H9 (cell line): ENCODE measurements around the gene ARPC4. TPM values are rescaled to one million over a fixed set of nuclear protein-coding genes. Genes with fewer than 3 reads are reported as not detected.

Experiments used
- DNase-seq: peaks from one replicate; pipeline ENCODE4 v3.0.0-alpha.2; 2017
- H2AFZ ChIP-seq: one replicate; pipeline ENCODE4 v1.6.1; 2013; ENCODE audit warnings: mild to moderate bottlenecking, low read length, control low read depth, moderate library complexity
- H2AK5ac ChIP-seq: 2 replicates; pipeline ENCODE4 v1.6.1; 2013; ENCODE audit warnings: low read length, control low read depth, mixed read lengths; ENCODE audit not compliant: insufficient read length
- H2BK120ac ChIP-seq: one replicate; pipeline ENCODE4 v1.6.1; 2013; ENCODE audit warnings: low read depth, mild to moderate bottlenecking, low read length, control low read depth, inconsistent platforms; ENCODE audit not compliant: poor library complexity, severe bottlenecking
- H2BK12ac ChIP-seq: 2 replicates; pipeline ENCODE4 v1.6.1; 2013; ENCODE audit warnings: low read length, control low read depth, mixed read lengths, low read depth; ENCODE audit not compliant: insufficient read length
- H2BK15ac ChIP-seq: 2 replicates; pipeline ENCODE4 v1.6.1; 2013; ENCODE audit warnings: low read depth, low read length, control low read depth
- H2BK20ac ChIP-seq: one replicate; pipeline ENCODE4 v1.6.1; 2013; ENCODE audit warnings: low read depth, mild to moderate bottlenecking, low read length, control low read depth, inconsistent platforms; ENCODE audit not compliant: poor library complexity, severe bottlenecking
- H2BK5ac ChIP-seq: 2 replicates; pipeline ENCODE4 v1.6.1; 2013; ENCODE audit warnings: low read length, control low read depth, mixed read lengths; ENCODE audit not compliant: insufficient read length
- H3K14ac ChIP-seq: 2 replicates; pipeline ENCODE4 v1.6.1; 2013; ENCODE audit warnings: low read length, control low read depth; ENCODE audit not compliant: insufficient read depth
- H3K18ac ChIP-seq: 2 replicates; pipeline ENCODE4 v1.6.1; 2013; ENCODE audit warnings: low read depth, mild to moderate bottlenecking, mixed read lengths, low read length, control low read depth; ENCODE audit not compliant: insufficient read length
- H3K23ac ChIP-seq: 2 replicates; pipeline ENCODE4 v1.6.1; 2013; ENCODE audit warnings: low read length, control low read depth, mixed read lengths, low read depth; ENCODE audit not compliant: insufficient read length
- H3K23me2 ChIP-seq: 2 replicates; pipeline ENCODE4 v1.6.1; 2013; ENCODE audit warnings: low read depth, mild to moderate bottlenecking, mixed read lengths, low read length, control low read depth; ENCODE audit not compliant: insufficient read length, poor library complexity, severe bottlenecking
- H3K27ac ChIP-seq: 2 replicates; pipeline ENCODE4 v1.5.1; 2013; ENCODE audit warnings: low read length, control low read depth, mixed read lengths, low read depth; ENCODE audit not compliant: insufficient read length
- H3K27me3 ChIP-seq: 2 replicates; pipeline ENCODE4 v1.6.1; 2013; ENCODE audit warnings: low read length, control low read depth, inconsistent platforms; ENCODE audit not compliant: insufficient read depth
- H3K4ac ChIP-seq: 2 replicates; pipeline ENCODE4 v1.6.1; 2013; ENCODE audit warnings: low read depth, mild to moderate bottlenecking, control low read depth, inconsistent platforms, low read length, moderate library complexity
- H3K4me1 ChIP-seq: 2 replicates; pipeline ENCODE4 v1.6.1; 2013; ENCODE audit warnings: low read length, control low read depth, inconsistent platforms; ENCODE audit not compliant: insufficient read depth
- H3K4me2 ChIP-seq: 2 replicates; pipeline ENCODE4 v1.6.1; 2013; ENCODE audit warnings: low read length, control low read depth, mixed read lengths; ENCODE audit not compliant: insufficient read length, insufficient read depth
- H3K56ac ChIP-seq: 2 replicates; pipeline ENCODE4 v1.6.1; 2013; ENCODE audit warnings: low read depth, mild to moderate bottlenecking, mixed read lengths, low read length, control low read depth; ENCODE audit not compliant: insufficient read length
- H3K79me1 ChIP-seq: 2 replicates; pipeline ENCODE4 v1.6.1; 2013; ENCODE audit warnings: low read depth, mild to moderate bottlenecking, moderate library complexity, low read length, control low read depth, inconsistent platforms; ENCODE audit not compliant: insufficient read depth, poor library complexity, severe bottlenecking
- H3K79me2 ChIP-seq: 2 replicates; pipeline ENCODE4 v1.6.1; 2013; ENCODE audit warnings: low read length, control low read depth, inconsistent platforms; ENCODE audit not compliant: insufficient read depth
- H3K9ac ChIP-seq: 2 replicates; pipeline ENCODE4 v1.6.1; 2013; ENCODE audit warnings: low read length, control low read depth, mixed read lengths; ENCODE audit not compliant: insufficient read length; ENCODE audit errors: extremely low read depth
- H3K9me3 ChIP-seq: one replicate; pipeline ENCODE4 v1.6.1; 2013; ENCODE audit warnings: low read depth, low read length, inconsistent platforms; ENCODE audit not compliant: control insufficient read depth
- H3T11ph ChIP-seq: one replicate; pipeline ENCODE4 v1.6.1; 2013; ENCODE audit warnings: mild to moderate bottlenecking, low read length, control low read depth, inconsistent platforms
- H4K20me1 ChIP-seq: one replicate; pipeline ENCODE4 v1.6.1; 2013; ENCODE audit not compliant: control insufficient read depth, insufficient read length, insufficient read depth
- H4K5ac ChIP-seq: 2 replicates; pipeline ENCODE4 v1.6.1; 2013; ENCODE audit warnings: low read depth, mild to moderate bottlenecking, mixed read lengths, low read length, control low read depth; ENCODE audit not compliant: insufficient read length
- H4K8ac ChIP-seq: replicated peaks from 2 replicates; pipeline ENCODE4 v1.6.1; 2013; ENCODE audit warnings: low read length, control low read depth, mixed read lengths, low read depth; ENCODE audit not compliant: insufficient read length
- H4K91ac ChIP-seq: 2 replicates; pipeline ENCODE4 v1.6.1; 2013; ENCODE audit warnings: low read depth, mild to moderate bottlenecking, moderate library complexity, mixed read lengths, low read length, control low read depth; ENCODE audit not compliant: insufficient read length
- H3K27ac Mint-ChIP-seq, 3 experiments: 2 replicates in 2 of 3; 3 replicates in 1 of 3; pipeline ENCODE4 v1.8.0; 2020 to 2021; ENCODE audit warnings: mixed read lengths in 3 of 3, mild to moderate bottlenecking in 1 of 3, moderate library complexity in 1 of 3
- H3K27me3 Mint-ChIP-seq: 2 replicates; pipeline ENCODE4 v1.8.0; 2021; ENCODE audit warnings: low read depth, mild to moderate bottlenecking, moderate library complexity, mixed read lengths
- H3K36me3 Mint-ChIP-seq, 3 experiments: 2 replicates in 2 of 3; 3 replicates in 1 of 3; pipeline ENCODE4 v1.8.0; 2020 to 2021; ENCODE audit warnings: low read depth in 3 of 3, mixed read lengths in 3 of 3; ENCODE audit not compliant: insufficient read depth in 1 of 3
- H3K4me1 Mint-ChIP-seq, 2 experiments: 2 replicates each; pipeline ENCODE4 v1.8.0; 2020; ENCODE audit warnings: mixed read lengths in 2 of 2
- H3K4me3 Mint-ChIP-seq, 2 experiments: 2 replicates in 1 of 2; 3 replicates in 1 of 2; pipeline ENCODE4 v1.8.0; 2020 to 2021; ENCODE audit warnings: mild to moderate bottlenecking in 2 of 2, mixed read lengths in 2 of 2, moderate library complexity in 1 of 2
- H3K9me3 Mint-ChIP-seq, 2 experiments: 2 replicates in 1 of 2; 3 replicates in 1 of 2; pipeline ENCODE4 v1.8.0; 2020; ENCODE audit warnings: mild to moderate bottlenecking in 2 of 2, mixed read lengths in 2 of 2, moderate library complexity in 1 of 2
- WGBS: extraction: QIAGEN DNeasy Blood & Tissue Kit; methylation state at CpG from one replicate; pipeline ENCODE4 v1.1.7; 2013; ENCODE audit warnings: missing lambda C conversion rate, low lambda C conversion rate, mixed read lengths; ENCODE audit not compliant: insufficient read length; ENCODE audit errors: extremely low coverage; 5-methylcytosine and 5-hydroxymethylcytosine counted together
- total RNA-seq: library from RNA; stranded (reverse); gene quantifications from 2 replicates; pipeline ENCODE4 v1.2.1, GENCODE V29; 2021
- TF ChIP-seq, protein P1 (sequence below): fragments of 200-600 bp; sonication (generic); conservative IDR thresholded peaks from 3 replicates; pipeline ENCODE4 v1.8.0; 2021; ENCODE audit warnings: antibody characterized with exemption, mild to moderate bottlenecking

The ARPC4 gene
- total RNA-seq, 1 experiment from 2014 or later: 161 TPM

DNA sequence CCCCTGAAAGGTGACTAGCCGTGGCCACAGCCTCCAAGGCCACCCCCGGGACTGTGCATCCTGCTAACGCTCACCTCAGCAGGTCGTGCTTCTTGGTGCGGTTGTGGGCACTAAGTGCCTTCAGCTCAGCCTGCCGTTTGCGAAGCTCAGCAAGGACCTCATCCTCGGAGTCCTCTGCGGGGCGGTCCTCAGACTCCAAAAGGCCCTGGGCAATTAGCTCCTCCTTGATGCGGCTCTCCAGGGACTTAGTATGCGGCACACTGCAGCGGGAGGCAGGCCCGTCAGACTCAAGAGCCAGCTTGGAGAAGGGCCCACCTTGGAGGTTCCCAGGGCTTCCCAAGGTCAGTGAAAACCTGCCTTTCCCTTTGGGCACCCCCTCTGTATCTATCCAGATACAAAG lies 8.9 kb upstream of the ARPC4 start:
- Mint-ChIP-seq H3K27ac (no peak overlapping the region), H3K4me3 (no peak overlapping the region), H3K36me3 (peaks cover 23 to 78% (median 70%) of the 10 kb centered on the region in 3 experiments; a peak in 6 of 7 replicates), H3K9me3 (no peaks in the 10 kb centered on the region), H3K4me1 (peaks cover 3 to 6% of the 10 kb centered on the region in 2 experiments; a peak in 3 of 4 replicates), H3K27me3 (no peaks in the 10 kb centered on the region)
- no peak overlapping the region for H4K5ac ChIP-seq
- H3T11ph ChIP-seq: no peak overlapping the region
- H3K4ac ChIP-seq: no peak overlapping the region
- no peaks in the 10 kb centered on the region for H3K79me1 ChIP-seq
- H2BK5ac ChIP-seq: no peak overlapping the region
- no peaks in the 10 kb centered on the region for H3K9me3 ChIP-seq
- no peak overlapping the region for H4K8ac ChIP-seq
- H3K9ac ChIP-seq: no peak overlapping the region
- H2AFZ ChIP-seq: no peak overlapping the region
- H4K91ac ChIP-seq: no peak overlapping the region
- H3K23me2 ChIP-seq: no peaks in the 10 kb centered on the region
- no peak overlapping the region for H3K4me2 ChIP-seq
- DNase-seq: no peak
- H2AK5ac ChIP-seq: no peak overlapping the region
- WGBS: no CpG with 5 or more reads among the region's 14 CpGs
- no peak overlapping the region for H3K23ac ChIP-seq
- no peaks in the 10 kb centered on the region for H3K4me1 ChIP-seq
- H3K56ac ChIP-seq: no peak overlapping the region
- no peak overlapping the region for H3K14ac ChIP-seq
- H2BK12ac ChIP-seq: no peak overlapping the region
- no peak overlapping the region for H2BK15ac ChIP-seq
- no peaks in the 10 kb centered on the region for H4K20me1 ChIP-seq
- no peaks in the 10 kb centered on the region for H3K79me2 ChIP-seq
- no peak overlapping the region for H2BK20ac ChIP-seq
- no peak overlapping the region for H2BK120ac ChIP-seq
- no peak overlapping the region for H3K18ac ChIP-seq
- no peak overlapping the region for H3K27ac ChIP-seq
- H3K27me3 ChIP-seq: no peaks in the 10 kb centered on the region
- TF ChIP-seq, protein P1, sequence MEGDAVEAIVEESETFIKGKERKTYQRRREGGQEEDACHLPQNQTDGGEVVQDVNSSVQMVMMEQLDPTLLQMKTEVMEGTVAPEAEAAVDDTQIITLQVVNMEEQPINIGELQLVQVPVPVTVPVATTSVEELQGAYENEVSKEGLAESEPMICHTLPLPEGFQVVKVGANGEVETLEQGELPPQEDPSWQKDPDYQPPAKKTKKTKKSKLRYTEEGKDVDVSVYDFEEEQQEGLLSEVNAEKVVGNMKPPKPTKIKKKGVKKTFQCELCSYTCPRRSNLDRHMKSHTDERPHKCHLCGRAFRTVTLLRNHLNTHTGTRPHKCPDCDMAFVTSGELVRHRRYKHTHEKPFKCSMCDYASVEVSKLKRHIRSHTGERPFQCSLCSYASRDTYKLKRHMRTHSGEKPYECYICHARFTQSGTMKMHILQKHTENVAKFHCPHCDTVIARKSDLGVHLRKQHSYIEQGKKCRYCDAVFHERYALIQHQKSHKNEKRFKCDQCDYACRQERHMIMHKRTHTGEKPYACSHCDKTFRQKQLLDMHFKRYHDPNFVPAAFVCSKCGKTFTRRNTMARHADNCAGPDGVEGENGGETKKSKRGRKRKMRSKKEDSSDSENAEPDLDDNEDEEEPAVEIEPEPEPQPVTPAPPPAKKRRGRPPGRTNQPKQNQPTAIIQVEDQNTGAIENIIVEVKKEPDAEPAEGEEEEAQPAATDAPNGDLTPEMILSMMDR: no peak
